ENCODE data around the gene IL17B. TPM values are rescaled to one million over a fixed set of nuclear protein-coding genes. Genes with fewer than 3 reads are reported as not detected.

Gene IL17B
- total RNA-seq, 1 experiment from 2014 or later, result not detected

GRCh38 chr5:149389552-149390495, 10.7 kb upstream of the IL17B start:
- no peak for ATAC-seq
- peaks cover 5% of the 10 kb centered on the region for H3K9me3 Mint-ChIP-seq
- ChIA-PET CTCF (interaction anchor here (0.6 to 1.9 kb wide), 6 partner anchors 7 to 841 kb away, joined by 3 to 8 read pairs (median 4); no protein-coding TSS in a partner anchor), POLR2A (no interaction called here)
- no peak for DNase-seq (ENCODE audit: low spot score)
- no peak overlapping the region for H3K4me3 Mint-ChIP-seq
- H3K27me3 Mint-ChIP-seq (ENCODE audit: low read depth), result no peaks in the 10 kb centered on the region
- peaks cover 3% of the 10 kb centered on the region; the same call in 1 of the 2 replicates for H3K4me1 Mint-ChIP-seq
- no peaks in the 10 kb centered on the region for H3K36me3 Mint-ChIP-seq
- H3K27ac Mint-ChIP-seq, result no peak overlapping the region
- TF ChIP-seq ATF3 (CRISPR knock-in tag; conservative IDR thresholded peaks at IDR 0.05), result no peak
- TF ChIP-seq SP1 (CRISPR knock-in tag; conservative IDR thresholded peaks at IDR 0.05), result no peak
- no peak for TF ChIP-seq ZNF263 (CRISPR knock-in tag; IDR thresholded peaks at IDR 0.05; ENCODE audit: low read depth)
- no peak for TF ChIP-seq ZNF423 (CRISPR knock-in tag; IDR thresholded peaks at IDR 0.05)
- TF ChIP-seq ATF2 (CRISPR knock-in tag; IDR thresholded peaks at IDR 0.05; ENCODE audit: borderline replicate concordance, low read depth), result no peak
- TF ChIP-seq CDX4 (CRISPR knock-in tag; IDR thresholded peaks at IDR 0.05; ENCODE audit: borderline replicate concordance), result no peak
- no peak for TF ChIP-seq ELF4 (CRISPR knock-in tag; IDR thresholded peaks at IDR 0.05; ENCODE audit: low read depth)
- TF ChIP-seq FOXK1 (CRISPR knock-in tag; IDR thresholded peaks at IDR 0.05), result no peak
- no peak for TF ChIP-seq ZBTB21 (CRISPR knock-in tag; IDR thresholded peaks at IDR 0.05; ENCODE audit: borderline replicate concordance)
- TF ChIP-seq ZNF317 (CRISPR knock-in tag; IDR thresholded peaks at IDR 0.05; ENCODE audit: borderline replicate concordance, low read depth), result no peak
- no peak for TF ChIP-seq ZNF532 (CRISPR knock-in tag; IDR thresholded peaks at IDR 0.05; ENCODE audit: borderline replicate concordance)
- no peak for TF ChIP-seq ZNF281 (CRISPR knock-in tag; IDR thresholded peaks at IDR 0.05)
- no peak for TF ChIP-seq ZMAT4 (CRISPR knock-in tag; IDR thresholded peaks at IDR 0.05)
- TF ChIP-seq ATF6 (CRISPR knock-in tag; IDR thresholded peaks at IDR 0.05), result no peak
- no peak for TF ChIP-seq CREM (CRISPR knock-in tag; IDR thresholded peaks at IDR 0.05)
- TF ChIP-seq MLX (CRISPR knock-in tag; IDR thresholded peaks at IDR 0.05), result no peak
- no peak for TF ChIP-seq USF2 (CRISPR knock-in tag; IDR thresholded peaks at IDR 0.05)
- no peak for TF ChIP-seq NFE2L1 (CRISPR knock-in tag; IDR thresholded peaks at IDR 0.05)
- no peak for TF ChIP-seq PREB (CRISPR knock-in tag; IDR thresholded peaks at IDR 0.05; ENCODE audit: borderline replicate concordance)
